Lower leg skin (tissue), 4 donors: Measurements from ENCODE around the gene ELL. TPM values are rescaled to one million over a fixed set of nuclear protein-coding genes. Genes with fewer than 3 reads are reported as not detected.
"Not testable (repeated sequence)": the region's sequence is repeated elsewhere in the genome, so short reads cannot be mapped to it uniquely, and the experiment has no call there.

Experiments
- DNase-seq, 2 donors: peaks; one replicate each; pipeline ENCODE4 v3.0.0-alpha.2; 2019; ENCODE audit warnings: low spot score in 2 of 2
- H3K4me3 ChIP-seq: fragments of 200-600 bp; sonication (generic); 2 replicates; pipeline ENCODE4 v1.5.1; 2017; ENCODE audit warnings: mild to moderate bottlenecking, low read depth; ENCODE audit not compliant: poor library complexity, severe bottlenecking
- POLR2A ChIP-seq, 2 donors: fragments of 450-650 bp; IDR thresholded peaks; one replicate each; pipeline ENCODE4 v1.6.1; 2016 to 2017; ENCODE audit warnings: antibody characterized with exemption in 2 of 2, mild to moderate bottlenecking in 1 of 2, moderate library complexity in 1 of 2
- WGBS, 2 donors: methylation state at CpG; one replicate each; pipeline ENCODE4 v1.1.5; 2018; 5-methylcytosine and 5-hydroxymethylcytosine counted together
- intact Hi-C: fragments of 100-400 bp; cut with DNase I; formaldehyde crosslinking; loops from one replicate; pipeline ENCODE4 v1.15.0; 2023; ENCODE audit warnings: low total_unique reads
- total RNA-seq, 4 donors: library from RNA; depleted of rRNA; stranded (reverse); fragments of >200 nt; gene quantifications; one replicate each; pipeline ENCODE4 v1.1.0, GENCODE V29; 2016
- TF ChIP-seq, protein P1 (sequence below), 3 donors: fragments of 450-650 bp; IDR thresholded peaks; one replicate each; pipeline ENCODE4 v1.5.1; 2016; ENCODE audit warnings: antibody characterized with exemption in 3 of 3, mild to moderate bottlenecking in 3 of 3, moderate library complexity in 2 of 3

The ELL gene
- total RNA-seq, 4 donors from 2014 or later: 21.5 to 37.9 (median 24.8) TPM

DNA sequence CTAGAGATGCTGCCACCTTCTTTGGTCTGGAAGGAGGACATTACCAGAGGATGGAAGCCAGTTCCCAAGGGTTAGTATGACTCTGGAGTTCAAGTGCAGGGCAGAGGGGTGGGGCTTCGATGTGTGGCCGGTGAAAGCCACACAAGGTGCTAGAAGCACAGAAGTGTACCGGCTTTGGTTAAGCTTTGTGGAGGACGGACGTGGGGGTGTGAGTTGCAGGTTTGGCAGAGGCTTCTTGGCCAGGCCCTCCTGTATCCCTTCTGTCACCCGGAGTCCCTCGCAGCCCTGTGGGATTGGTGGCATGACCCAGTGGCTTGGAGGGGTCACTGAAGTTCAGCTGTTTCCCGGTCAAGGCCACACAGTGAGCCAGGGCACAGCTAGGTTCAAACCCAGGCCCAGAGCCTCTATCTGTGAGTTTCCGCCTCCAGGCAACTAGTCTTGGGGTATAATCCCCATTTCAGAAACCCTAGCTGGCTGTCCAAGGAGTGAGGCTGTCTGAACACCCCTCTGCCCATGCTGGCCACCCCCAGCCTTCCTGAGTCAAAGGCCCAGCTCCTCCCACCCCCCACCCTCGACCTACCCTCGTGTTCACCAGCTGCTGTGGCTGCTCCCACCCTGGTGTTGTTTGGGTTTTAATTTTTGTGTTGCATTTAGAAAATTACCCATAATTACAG, 107.2 kb downstream of the ELL start:
- intact Hi-C loops: loop anchor here (2.0 to 5.0 kb wide), 2 partner anchors 36 to 62 kb away; no protein-coding TSS in a partner anchor
- no peak overlapping the region for H3K4me3 ChIP-seq
- whole genome bisulfite sequencing, 2 donors: 26 to 33% methylated on average over 11 of the region's 11 CpGs

DNA sequence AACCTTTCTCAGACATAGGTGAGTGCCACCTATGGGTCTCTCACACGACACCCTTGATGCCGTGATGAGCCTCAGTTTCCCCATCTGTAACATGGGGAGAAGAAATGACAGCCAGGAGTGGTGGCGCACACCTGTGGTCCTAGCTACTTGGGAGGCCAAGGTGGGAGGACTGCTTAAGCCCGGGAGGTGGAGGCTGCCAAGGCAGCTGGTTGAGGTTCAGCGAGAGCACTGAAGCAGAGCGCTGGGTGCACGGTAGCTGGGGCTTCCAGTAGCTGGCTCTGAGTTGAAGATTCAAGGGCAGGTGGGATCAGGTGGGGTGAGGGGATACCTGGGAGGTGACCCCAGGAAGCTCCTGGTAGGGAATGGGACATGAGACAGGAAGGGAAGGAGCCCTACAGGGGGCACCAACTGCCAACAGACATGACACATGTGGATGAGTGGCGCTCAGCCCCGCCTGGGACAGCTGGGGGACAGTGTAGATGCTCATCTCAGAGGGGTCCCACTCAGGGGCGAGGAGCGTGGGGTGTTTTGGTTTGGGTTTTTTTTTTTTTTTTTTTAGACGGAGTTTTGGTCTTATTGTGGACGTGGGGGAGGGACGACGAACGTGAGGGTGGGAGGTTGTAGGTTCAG, 109.1 kb downstream of the ELL start:
- intact Hi-C loops: loop anchor here (5.0 kb wide), 1 partner anchor 60 kb away; no protein-coding TSS in a partner anchor
- 77 to 83% methylated on average over 16 of the region's 16 CpGs for WGBS, 2 donors
- peak in 1 of 2 donors; percentile 15 for DNase-seq
- TF ChIP-seq, protein P1, sequence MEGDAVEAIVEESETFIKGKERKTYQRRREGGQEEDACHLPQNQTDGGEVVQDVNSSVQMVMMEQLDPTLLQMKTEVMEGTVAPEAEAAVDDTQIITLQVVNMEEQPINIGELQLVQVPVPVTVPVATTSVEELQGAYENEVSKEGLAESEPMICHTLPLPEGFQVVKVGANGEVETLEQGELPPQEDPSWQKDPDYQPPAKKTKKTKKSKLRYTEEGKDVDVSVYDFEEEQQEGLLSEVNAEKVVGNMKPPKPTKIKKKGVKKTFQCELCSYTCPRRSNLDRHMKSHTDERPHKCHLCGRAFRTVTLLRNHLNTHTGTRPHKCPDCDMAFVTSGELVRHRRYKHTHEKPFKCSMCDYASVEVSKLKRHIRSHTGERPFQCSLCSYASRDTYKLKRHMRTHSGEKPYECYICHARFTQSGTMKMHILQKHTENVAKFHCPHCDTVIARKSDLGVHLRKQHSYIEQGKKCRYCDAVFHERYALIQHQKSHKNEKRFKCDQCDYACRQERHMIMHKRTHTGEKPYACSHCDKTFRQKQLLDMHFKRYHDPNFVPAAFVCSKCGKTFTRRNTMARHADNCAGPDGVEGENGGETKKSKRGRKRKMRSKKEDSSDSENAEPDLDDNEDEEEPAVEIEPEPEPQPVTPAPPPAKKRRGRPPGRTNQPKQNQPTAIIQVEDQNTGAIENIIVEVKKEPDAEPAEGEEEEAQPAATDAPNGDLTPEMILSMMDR (IDR thresholded peaks at IDR 0.05): no peak
- no peak for TF ChIP-seq POLR2A (IDR thresholded peaks at IDR 0.05)
- no peak overlapping the region for H3K4me3 ChIP-seq

More for the DNA sequence above, 107.2 kb downstream of the ELL start:
- TF ChIP-seq, protein P1 (IDR thresholded peaks at IDR 0.05): no peak
- no peak for TF ChIP-seq POLR2A (IDR thresholded peaks at IDR 0.05)
- peak in 1 of 2 donors; percentile 26 for DNase-seq

DNA sequence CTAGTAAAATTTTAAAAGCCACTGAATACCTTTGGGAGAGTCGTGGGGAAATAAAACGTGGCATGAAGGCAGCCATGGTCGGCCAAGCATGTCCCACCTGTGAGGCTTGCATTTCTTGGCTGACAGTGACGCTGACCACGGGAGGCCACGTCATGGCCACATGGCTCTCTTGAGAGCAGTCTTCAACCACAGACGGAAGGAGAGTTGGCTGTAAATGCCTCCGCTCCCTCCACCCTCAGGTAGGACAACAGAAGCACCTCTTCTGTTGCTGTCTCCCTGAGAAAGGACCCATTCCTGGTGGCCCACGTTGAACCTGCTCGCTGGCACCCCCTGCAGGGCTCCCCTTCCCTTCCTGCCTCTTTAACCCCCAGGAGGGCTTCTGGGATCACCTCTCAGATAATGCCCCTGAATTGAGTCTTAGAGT, 113.8 kb downstream of the ELL start:
- intact Hi-C loops: no loop called here
- no peak overlapping the region for H3K4me3 ChIP-seq
- 45 to 58% methylated on average over 10 of the region's 10 CpGs for whole genome bisulfite sequencing, 2 donors
- TF ChIP-seq POLR2A (IDR thresholded peaks at IDR 0.05): no peak
- TF ChIP-seq, protein P1 (IDR thresholded peaks at IDR 0.05): no peak
- peak in 1 of 2 donors; percentile 19 for DNase-seq

DNA sequence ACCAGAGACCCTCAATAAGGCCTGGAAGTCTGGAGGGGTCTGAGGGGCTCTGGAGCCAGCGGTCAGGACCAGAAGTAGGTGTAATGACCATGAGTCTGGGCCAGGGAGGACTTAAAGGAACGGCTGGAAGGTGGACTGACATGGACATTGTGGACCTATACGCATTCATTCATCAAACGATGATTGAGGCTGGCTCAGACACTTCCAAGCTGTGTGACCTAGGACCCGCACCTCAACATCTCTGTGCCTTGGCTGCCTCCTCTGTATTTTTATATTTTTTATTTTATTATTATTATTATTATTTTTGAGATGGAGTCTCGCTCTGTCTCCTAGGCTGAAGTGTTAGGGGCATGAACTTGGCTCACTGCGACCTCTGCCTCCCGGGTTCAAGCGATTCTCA, 115.1 kb downstream of the ELL start:
- DNase-seq: no peak
- intact Hi-C loops: no loop called here
- TF ChIP-seq, protein P1 (IDR thresholded peaks at IDR 0.05): no peak
- no peak for TF ChIP-seq POLR2A (IDR thresholded peaks at IDR 0.05)
- no peak overlapping the region for H3K4me3 ChIP-seq
- 92 to 93% methylated on average over 9 of the region's 9 CpGs for WGBS, 2 donors

DNA sequence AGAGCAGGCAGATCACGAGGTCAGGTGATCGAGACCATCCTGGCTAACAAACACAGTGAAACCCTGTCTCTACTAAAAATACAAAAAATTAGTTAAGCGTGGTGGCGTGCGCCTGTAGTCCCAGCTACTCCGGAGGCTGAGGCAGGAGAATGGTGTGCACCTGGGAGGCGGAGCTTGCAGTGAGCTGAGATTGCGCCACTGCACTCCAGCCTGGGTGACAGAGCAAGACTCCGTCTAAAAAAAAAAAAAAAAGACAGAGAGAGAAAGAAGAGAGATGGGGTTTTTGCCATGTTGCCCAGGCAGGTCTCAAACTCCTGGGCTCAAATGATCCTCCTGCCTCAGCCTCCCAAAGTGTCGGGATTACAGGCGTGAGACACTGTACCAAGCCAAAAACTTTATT, 116.1 kb downstream of the ELL start:
- WGBS, 2 donors: 84 to 90% methylated on average over 11 of the region's 11 CpGs
- DNase-seq, intact Hi-C loops, H3K4me3 ChIP-seq: not testable (repeated sequence)

DNA sequence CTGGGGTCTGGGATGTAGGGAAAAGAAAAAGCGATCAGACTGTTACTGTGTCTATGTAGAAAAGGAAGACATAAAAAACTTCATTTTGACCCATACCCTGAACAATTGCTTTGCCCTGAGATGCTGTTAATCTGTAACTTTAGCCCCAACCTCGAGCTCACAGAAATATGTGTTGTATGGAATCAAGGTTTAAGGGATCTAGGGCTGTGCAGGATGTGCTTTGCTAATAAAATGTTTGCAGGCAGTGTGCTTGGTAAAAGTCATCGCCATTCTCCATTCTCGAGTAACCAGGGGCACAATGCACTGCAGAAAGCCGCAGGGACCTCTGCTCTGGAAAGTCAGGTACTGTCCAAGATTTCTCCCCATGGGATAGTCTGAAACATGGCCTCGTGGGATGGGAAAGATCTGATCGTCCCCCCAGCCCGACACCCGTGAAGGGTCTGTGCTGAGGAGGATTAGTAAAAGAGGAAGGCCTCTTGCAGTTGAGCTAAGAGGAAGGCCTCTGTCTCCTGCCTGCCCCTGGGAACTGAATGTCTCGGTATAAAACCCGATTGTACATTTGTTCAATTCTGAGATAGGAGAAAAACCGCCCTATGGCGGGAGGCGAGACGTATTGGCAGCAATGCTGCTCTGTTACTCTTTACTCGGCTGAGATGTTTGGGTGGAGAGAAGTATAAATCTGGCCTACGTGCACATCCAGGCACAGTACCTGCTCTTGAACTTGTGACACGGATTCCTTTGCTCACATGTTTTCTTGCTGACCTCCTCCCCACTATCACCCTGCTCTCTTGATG, 119.2 kb downstream of the ELL start:
- DNase-seq, intact Hi-C loops, H3K4me3 ChIP-seq: not testable (repeated sequence)
- 72 to 78% methylated on average over 18 of the region's 18 CpGs for WGBS, 2 donors
